GM19035 (cell line): ENCODE measurements around the gene CELA2A.
A peak's percentile ranks its signal among the peaks of the same experiment; 100 is the strongest.

ENCODE experiments used
- ATAC-seq: cut with Tn5 transposase; IDR thresholded peaks from one replicate; pipeline ENCODE4 v1.9.1; 2021; ENCODE audit not compliant: unreplicated experiment

Gene CELA2A

GRCh38 chr1:15456313-15456954 is at the start of gene CELA2A:
TSS of gene CELA2A (plus strand) at chr1:15456732. CDS start at chr1:15456754, 22 bp downstream.
- ATAC-seq: no peak

- no peak for ATAC-seq
Observed at GRCh38 chr1:15407580-15407979, 49.0 kb upstream of the CELA2A start.

GRCh38 chr1:15408890-15409387 is 47.6 kb upstream of the CELA2A start:
- ATAC-seq: no peak

GRCh38 chr1:15409388-15410222 is 46.9 kb upstream of the CELA2A start, which contains the start of gene EFHD2:
TSS of gene EFHD2 (plus strand) at chr1:15409888. CDS start at chr1:15409972, 84 bp downstream.
- peak; percentile 77 for ATAC-seq

- peak; percentile 3 for ATAC-seq
Observed at GRCh38 chr1:15410223-15410883, 46.2 kb upstream of the CELA2A start.

GRCh38 chr1:15410884-15411245 is 45.7 kb upstream of the CELA2A start:
- no peak for ATAC-seq

GRCh38 chr1:15411593-15412137 is 44.9 kb upstream of the CELA2A start:
- peak; percentile 50 for ATAC-seq

GRCh38 chr1:15412175-15412800 is 44.2 kb upstream of the CELA2A start:
- no peak for ATAC-seq

- ATAC-seq: no peak
Observed at GRCh38 chr1:15412843-15413242, 43.7 kb upstream of the CELA2A start.

GRCh38 chr1:15413563-15414444 is 42.7 kb upstream of the CELA2A start:
- no peak for ATAC-seq

GRCh38 chr1:15414445-15414983 is 42.0 kb upstream of the CELA2A start:
- no peak for ATAC-seq

GRCh38 chr1:15417059-15417934 is 39.2 kb upstream of the CELA2A start:
- peak; percentile 43 for ATAC-seq

GRCh38 chr1:15418806-15419515 is 37.6 kb upstream of the CELA2A start:
- ATAC-seq: no peak

GRCh38 chr1:15420853-15421465 is 35.6 kb upstream of the CELA2A start:
- ATAC-seq: no peak

- ATAC-seq: no peak
Observed at GRCh38 chr1:15422871-15423270, 33.7 kb upstream of the CELA2A start.

GRCh38 chr1:15423355-15424077 is 33.0 kb upstream of the CELA2A start:
- ATAC-seq: no peak

- ATAC-seq: no peak
Observed at GRCh38 chr1:15424146-15424667, 32.3 kb upstream of the CELA2A start.
